Measurements from ENCODE around the gene ACTL9.

DNA sequence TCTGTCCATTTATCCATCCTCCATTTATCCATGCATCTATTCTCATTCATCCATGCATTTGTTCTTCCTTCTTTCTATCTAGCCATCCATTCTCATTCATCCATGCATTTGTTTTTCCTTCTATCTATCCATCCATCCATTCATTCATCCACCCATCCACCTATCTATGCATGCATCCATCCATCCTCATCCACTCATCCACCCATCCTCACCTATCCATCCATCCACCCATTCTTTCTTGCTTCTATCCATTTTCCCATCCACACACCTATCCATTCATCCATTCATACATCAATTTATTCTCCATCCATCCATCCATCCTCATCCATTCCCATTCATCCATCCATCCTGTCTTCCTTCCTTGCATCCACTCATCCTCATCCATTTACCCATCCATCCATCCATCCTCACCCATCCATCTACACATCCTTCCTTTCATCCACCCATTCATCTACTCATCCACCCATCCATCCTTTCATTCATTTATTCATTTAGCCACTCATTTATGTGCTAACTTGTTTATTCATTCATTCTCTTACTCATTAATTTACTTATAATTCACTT lies 20.3 kb downstream of the ACTL9 start:
- TF ChIP-seq, protein P1, sequence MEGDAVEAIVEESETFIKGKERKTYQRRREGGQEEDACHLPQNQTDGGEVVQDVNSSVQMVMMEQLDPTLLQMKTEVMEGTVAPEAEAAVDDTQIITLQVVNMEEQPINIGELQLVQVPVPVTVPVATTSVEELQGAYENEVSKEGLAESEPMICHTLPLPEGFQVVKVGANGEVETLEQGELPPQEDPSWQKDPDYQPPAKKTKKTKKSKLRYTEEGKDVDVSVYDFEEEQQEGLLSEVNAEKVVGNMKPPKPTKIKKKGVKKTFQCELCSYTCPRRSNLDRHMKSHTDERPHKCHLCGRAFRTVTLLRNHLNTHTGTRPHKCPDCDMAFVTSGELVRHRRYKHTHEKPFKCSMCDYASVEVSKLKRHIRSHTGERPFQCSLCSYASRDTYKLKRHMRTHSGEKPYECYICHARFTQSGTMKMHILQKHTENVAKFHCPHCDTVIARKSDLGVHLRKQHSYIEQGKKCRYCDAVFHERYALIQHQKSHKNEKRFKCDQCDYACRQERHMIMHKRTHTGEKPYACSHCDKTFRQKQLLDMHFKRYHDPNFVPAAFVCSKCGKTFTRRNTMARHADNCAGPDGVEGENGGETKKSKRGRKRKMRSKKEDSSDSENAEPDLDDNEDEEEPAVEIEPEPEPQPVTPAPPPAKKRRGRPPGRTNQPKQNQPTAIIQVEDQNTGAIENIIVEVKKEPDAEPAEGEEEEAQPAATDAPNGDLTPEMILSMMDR (IDR thresholded peaks at IDR 0.05): no peak
- TF ChIP-seq EZH2 (IDR thresholded peaks at IDR 0.05; ENCODE audit: borderline replicate concordance, insufficient read depth, low read depth, low read length, poor library complexity, severe bottlenecking): no peak

Measured in B cell (primary cell).